HepG2 (cell line): ENCODE measurements around the gene COA3. TPM values are rescaled to one million over a fixed set of nuclear protein-coding genes. Genes with fewer than 3 reads are reported as not detected.

ENCODE experiments used
- ARID2 ChIP-seq: sonication (generic); formaldehyde crosslinking; IDR thresholded peaks from 2 replicates; pipeline ENCODE4 v1.8.1; 2022; ENCODE audit warnings: mild to moderate bottlenecking, missing genetic modification reagents, borderline replicate concordance
- ARNT ChIP-seq: fragments of 450-650 bp; IDR thresholded peaks from 2 replicates; pipeline ENCODE4 v1.6.1; 2017
- BRD4 ChIP-seq: sonication (generic); formaldehyde crosslinking; IDR thresholded peaks from 2 replicates; pipeline ENCODE4 v1.4.0; 2020; ENCODE audit warnings: missing genetic modification reagents
- FOXA1 ChIP-seq, 2 experiments: fragments of 450-650 bp in 1 of 2; sonication (generic) in 1 of 2; formaldehyde crosslinking in 1 of 2; IDR thresholded peaks; 2 replicates each; pipeline versions ENCODE4 v1.4.0 to v1.6.1; 2016 to 2020; ENCODE audit warnings: missing genetic modification reagents in 1 of 2
- FOXJ3 ChIP-seq: sonication (generic); formaldehyde crosslinking; IDR thresholded peaks from 2 replicates; pipeline ENCODE4 v1.4.0; 2020; ENCODE audit warnings: missing genetic modification reagents, mild to moderate bottlenecking, borderline replicate concordance
- HOXA3 ChIP-seq: sonication (generic); formaldehyde crosslinking; IDR thresholded peaks from 2 replicates; pipeline ENCODE4 v1.5.0; 2020; ENCODE audit warnings: missing genetic modification reagents
- MIER2 ChIP-seq: IDR thresholded peaks from 2 replicates; pipeline ENCODE4 v1.6.1; 2016; ENCODE audit warnings: missing biosample characterization, missing genetic modification reagents
- NAIF1 ChIP-seq: sonication (generic); formaldehyde crosslinking; IDR thresholded peaks from 2 replicates; pipeline ENCODE4 v1.5.0; 2020; ENCODE audit warnings: mild to moderate bottlenecking, missing genetic modification reagents, borderline replicate concordance
- REL ChIP-seq: sonication (generic); formaldehyde crosslinking; conservative IDR thresholded peaks from 2 replicates; pipeline ENCODE4 v1.8.0; 2022; ENCODE audit warnings: mild to moderate bottlenecking, missing genetic modification reagents, moderate library complexity
- RORA ChIP-seq: sonication (generic); formaldehyde crosslinking; IDR thresholded peaks from 2 replicates; pipeline ENCODE4 v1.5.0; 2020; ENCODE audit warnings: mild to moderate bottlenecking, missing genetic modification reagents, moderate library complexity
- SAFB2 ChIP-seq: sonication (generic); formaldehyde crosslinking; IDR thresholded peaks from 2 replicates; pipeline ENCODE4 v1.5.1; 2020; ENCODE audit warnings: missing genetic modification reagents, low read depth, mild to moderate bottlenecking, borderline replicate concordance
- SETDB1 ChIP-seq: sonication (generic); formaldehyde crosslinking; IDR thresholded peaks from 2 replicates; pipeline ENCODE4 v1.5.1; 2020; ENCODE audit warnings: missing genetic modification reagents, mild to moderate bottlenecking, borderline replicate concordance
- SMAD9 ChIP-seq: sonication (generic); formaldehyde crosslinking; IDR thresholded peaks from 2 replicates; pipeline ENCODE4 v1.5.1; 2020; ENCODE audit warnings: mild to moderate bottlenecking, missing genetic modification reagents
- TCF7L2 ChIP-seq: IDR thresholded peaks from 2 replicates; pipeline ENCODE4 v1.6.1; 2011; ENCODE audit warnings: mild to moderate bottlenecking, low read depth, low read length, moderate library complexity
- YY1 ChIP-seq: IDR thresholded peaks from 2 replicates; pipeline ENCODE4 v1.6.1; 2011; ENCODE audit warnings: low read length, low read depth, moderate library complexity, mild to moderate bottlenecking; ENCODE audit not compliant: insufficient read depth, insufficient replicate concordance
- ZFP36L2 ChIP-seq: sonication (generic); formaldehyde crosslinking; IDR thresholded peaks from 2 replicates; pipeline ENCODE4 v1.4.0; 2020; ENCODE audit warnings: missing genetic modification reagents
- ZNF607 ChIP-seq: sonication (generic); formaldehyde crosslinking; IDR thresholded peaks from 2 replicates; pipeline ENCODE4 v1.5.1; 2020; ENCODE audit warnings: missing genetic modification reagents, mild to moderate bottlenecking, borderline replicate concordance
- ZNF737 ChIP-seq: sonication (generic); formaldehyde crosslinking; IDR thresholded peaks from 2 replicates; pipeline ENCODE4 v1.5.0; 2020; ENCODE audit warnings: missing genetic modification reagents, mild to moderate bottlenecking, borderline replicate concordance
- polyA plus RNA-seq, 8 experiments: library from polyadenylated mRNA; depleted of rRNA in 3 of 8; stranded (reverse) in 7 of 8; unstranded in 1 of 8; fragments of >200 nt; fragmentation: Illumina TruSeq in 4 of 8; extraction: Trizol in 4 of 8; gene quantifications; 2 replicates each; pipeline versions ENCODE4 v1.2.1 to v1.2.3, GENCODE V29; 2011 to 2016; ENCODE audit warnings: low read depth in 4 of 8, missing spikeins in 1 of 8, mixed read lengths in 1 of 8; ENCODE audit not compliant: insufficient read depth in 1 of 8
- total RNA-seq, 5 experiments: library from RNA; depleted of rRNA; stranded (reverse); fragments of >200 nt; fragmentation: Illumina TruSeq; extraction: Trizol; gene quantifications; 2 replicates each; pipeline ENCODE4 v1.2.3, GENCODE V29; 2016; ENCODE audit warnings: low read depth in 1 of 5
- TF ChIP-seq, protein P1 (sequence below): sonication (generic); formaldehyde crosslinking; IDR thresholded peaks from one replicate; pipeline ENCODE4 v1.5.1; 2020; ENCODE audit warnings: mild to moderate bottlenecking, missing genetic modification reagents; ENCODE audit errors: not compliant biosample characterization
- TF ChIP-seq, protein P2 (sequence below): sonication (generic); formaldehyde crosslinking; IDR thresholded peaks from 2 replicates; pipeline ENCODE4 v1.4.0; 2020; ENCODE audit warnings: missing genetic modification reagents

The COA3 gene
- total and polyA plus RNA-seq, 2 of the 13 experiments (the other 11 are each of a cell fraction or from before 2014, with no cell fraction given) = 133 to 202 TPM

GRCh38 chr17:42779936-42780850 is 18.3 kb downstream of the COA3 start, which contains the start of gene WNK4 (continued):
- TF ChIP-seq, protein P1, sequence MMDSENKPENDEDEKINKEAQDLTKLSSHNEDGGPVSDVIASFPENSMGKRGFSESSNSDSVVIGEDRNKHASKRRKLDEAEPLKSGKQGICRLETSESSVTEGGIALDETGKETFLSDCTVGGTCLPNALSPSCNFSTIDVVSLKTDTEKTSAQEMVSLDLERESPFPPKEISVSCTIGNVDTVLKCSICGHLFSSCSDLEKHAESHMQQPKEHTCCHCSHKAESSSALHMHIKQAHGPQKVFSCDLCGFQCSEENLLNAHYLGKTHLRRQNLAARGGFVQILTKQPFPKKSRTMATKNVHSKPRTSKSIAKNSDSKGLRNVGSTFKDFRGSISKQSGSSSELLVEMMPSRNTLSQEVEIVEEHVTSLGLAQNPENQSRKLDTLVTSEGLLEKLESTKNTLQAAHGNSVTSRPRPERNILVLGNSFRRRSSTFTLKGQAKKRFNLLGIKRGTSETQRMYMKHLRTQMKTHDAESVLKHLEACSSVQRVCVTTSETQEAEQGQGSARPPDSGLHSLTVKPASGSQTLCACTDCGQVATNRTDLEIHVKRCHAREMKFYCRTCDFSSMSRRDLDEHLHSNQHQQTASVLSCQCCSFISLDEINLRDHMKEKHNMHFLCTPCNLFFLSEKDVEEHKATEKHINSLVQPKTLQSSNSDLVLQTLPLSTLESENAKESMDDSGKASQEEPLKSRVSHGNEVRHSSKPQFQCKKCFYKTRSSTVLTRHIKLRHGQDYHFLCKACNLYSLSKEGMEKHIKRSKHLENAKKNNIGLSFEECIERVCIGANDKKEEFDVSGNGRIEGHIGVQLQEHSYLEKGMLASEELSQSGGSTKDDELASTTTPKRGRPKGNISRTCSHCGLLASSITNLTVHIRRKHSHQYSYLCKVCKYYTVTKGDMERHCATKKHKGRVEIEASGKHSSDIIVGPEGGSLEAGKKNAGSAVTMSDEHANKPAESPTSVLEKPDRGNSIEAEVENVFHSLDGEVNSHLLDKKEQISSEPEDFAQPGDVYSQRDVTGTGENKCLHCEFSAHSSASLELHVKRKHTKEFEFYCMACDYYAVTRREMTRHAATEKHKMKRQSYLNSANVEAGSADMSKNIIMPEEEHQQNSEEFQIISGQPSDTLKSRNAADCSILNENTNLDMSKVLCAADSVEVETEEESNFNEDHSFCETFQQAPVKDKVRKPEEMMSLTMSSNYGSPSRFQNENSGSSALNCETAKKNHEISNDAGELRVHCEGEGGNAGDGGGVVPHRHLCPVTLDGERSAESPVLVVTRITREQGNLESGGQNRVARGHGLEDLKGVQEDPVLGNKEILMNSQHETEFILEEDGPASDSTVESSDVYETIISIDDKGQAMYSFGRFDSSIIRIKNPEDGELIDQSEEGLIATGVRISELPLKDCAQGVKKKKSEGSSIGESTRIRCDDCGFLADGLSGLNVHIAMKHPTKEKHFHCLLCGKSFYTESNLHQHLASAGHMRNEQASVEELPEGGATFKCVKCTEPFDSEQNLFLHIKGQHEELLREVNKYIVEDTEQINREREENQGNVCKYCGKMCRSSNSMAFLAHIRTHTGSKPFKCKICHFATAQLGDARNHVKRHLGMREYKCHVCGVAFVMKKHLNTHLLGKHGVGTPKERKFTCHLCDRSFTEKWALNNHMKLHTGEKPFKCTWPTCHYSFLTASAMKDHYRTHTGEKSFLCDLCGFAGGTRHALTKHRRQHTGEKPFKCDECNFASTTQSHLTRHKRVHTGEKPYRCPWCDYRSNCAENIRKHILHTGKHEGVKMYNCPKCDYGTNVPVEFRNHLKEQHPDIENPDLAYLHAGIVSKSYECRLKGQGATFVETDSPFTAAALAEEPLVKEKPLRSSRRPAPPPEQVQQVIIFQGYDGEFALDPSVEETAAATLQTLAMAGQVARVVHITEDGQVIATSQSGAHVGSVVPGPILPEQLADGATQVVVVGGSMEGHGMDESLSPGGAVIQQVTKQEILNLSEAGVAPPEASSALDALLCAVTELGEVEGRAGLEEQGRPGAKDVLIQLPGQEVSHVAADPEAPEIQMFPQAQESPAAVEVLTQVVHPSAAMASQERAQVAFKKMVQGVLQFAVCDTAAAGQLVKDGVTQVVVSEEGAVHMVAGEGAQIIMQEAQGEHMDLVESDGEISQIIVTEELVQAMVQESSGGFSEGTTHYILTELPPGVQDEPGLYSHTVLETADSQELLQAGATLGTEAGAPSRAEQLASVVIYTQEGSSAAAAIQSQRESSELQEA (CRISPR knock-in tag) = no peak
- TF ChIP-seq SMAD9 (CRISPR knock-in tag) (no peak), MIER2 (no peak), ARNT (no peak), REL (CRISPR knock-in tag) (peak; percentile 95), ZFP36L2 (CRISPR knock-in tag) (no peak; the same call in 1 of the 2 replicates), NAIF1 (CRISPR knock-in tag) (no peak), SETDB1 (CRISPR knock-in tag) (no peak), RORA (CRISPR knock-in tag) (no peak), ZNF607 (CRISPR knock-in tag) (peak; percentile 70), HOXA3 (peak; percentile 79), ZNF737 (CRISPR knock-in tag) (0 out of 2 replicates have a peak, but pooled peaks have one; percentile 73), FOXA1 (IDR thresholded peaks at IDR 0.05) (no peak), FOXA1 (CRISPR knock-in tag; IDR thresholded peaks at IDR 0.05) (peak; percentile 70; the same call in 1 of the 2 replicates), FOXJ3 (CRISPR knock-in tag) (no peak; the same call in 1 of the 2 replicates), TCF7L2 (no peak), ARID2 (peak; percentile 77; the same call in 1 of the 2 replicates), BRD4 (CRISPR knock-in tag) (no peak), YY1 (peak; percentile 31), SAFB2 (CRISPR knock-in tag) (peak; percentile 61)
- TF ChIP-seq, protein P2, sequence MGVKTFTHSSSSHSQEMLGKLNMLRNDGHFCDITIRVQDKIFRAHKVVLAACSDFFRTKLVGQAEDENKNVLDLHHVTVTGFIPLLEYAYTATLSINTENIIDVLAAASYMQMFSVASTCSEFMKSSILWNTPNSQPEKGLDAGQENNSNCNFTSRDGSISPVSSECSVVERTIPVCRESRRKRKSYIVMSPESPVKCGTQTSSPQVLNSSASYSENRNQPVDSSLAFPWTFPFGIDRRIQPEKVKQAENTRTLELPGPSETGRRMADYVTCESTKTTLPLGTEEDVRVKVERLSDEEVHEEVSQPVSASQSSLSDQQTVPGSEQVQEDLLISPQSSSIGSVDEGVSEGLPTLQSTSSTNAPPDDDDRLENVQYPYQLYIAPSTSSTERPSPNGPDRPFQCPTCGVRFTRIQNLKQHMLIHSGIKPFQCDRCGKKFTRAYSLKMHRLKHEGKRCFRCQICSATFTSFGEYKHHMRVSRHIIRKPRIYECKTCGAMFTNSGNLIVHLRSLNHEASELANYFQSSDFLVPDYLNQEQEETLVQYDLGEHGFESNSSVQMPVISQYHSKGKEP (CRISPR knock-in tag) = 0 out of 2 replicates have a peak, but pooled peaks have one; percentile 21
